Loucy (cell line): ENCODE measurements around the gene BTBD18.

ENCODE experiments used
- EZH2phosphoT487 ChIP-seq: fragments of 200-600 bp; IDR thresholded peaks from 2 replicates; pipeline ENCODE4 v1.6.1; 2018; ENCODE audit warnings: antibody characterized with exemption, mild to moderate bottlenecking, moderate library complexity, borderline replicate concordance
- TF ChIP-seq, protein P1 (sequence below): fragments of 200-600 bp; sonication (generic); conservative IDR thresholded peaks from 2 replicates; pipeline ENCODE4 v1.5.1; 2014; ENCODE audit warnings: mild to moderate bottlenecking, antibody characterized with exemption, low read length

GRCh38 chr11:57773026-57773598 is 21.5 kb upstream of the BTBD18 start:
- TF ChIP-seq, protein P1, sequence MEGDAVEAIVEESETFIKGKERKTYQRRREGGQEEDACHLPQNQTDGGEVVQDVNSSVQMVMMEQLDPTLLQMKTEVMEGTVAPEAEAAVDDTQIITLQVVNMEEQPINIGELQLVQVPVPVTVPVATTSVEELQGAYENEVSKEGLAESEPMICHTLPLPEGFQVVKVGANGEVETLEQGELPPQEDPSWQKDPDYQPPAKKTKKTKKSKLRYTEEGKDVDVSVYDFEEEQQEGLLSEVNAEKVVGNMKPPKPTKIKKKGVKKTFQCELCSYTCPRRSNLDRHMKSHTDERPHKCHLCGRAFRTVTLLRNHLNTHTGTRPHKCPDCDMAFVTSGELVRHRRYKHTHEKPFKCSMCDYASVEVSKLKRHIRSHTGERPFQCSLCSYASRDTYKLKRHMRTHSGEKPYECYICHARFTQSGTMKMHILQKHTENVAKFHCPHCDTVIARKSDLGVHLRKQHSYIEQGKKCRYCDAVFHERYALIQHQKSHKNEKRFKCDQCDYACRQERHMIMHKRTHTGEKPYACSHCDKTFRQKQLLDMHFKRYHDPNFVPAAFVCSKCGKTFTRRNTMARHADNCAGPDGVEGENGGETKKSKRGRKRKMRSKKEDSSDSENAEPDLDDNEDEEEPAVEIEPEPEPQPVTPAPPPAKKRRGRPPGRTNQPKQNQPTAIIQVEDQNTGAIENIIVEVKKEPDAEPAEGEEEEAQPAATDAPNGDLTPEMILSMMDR: no peak
- TF ChIP-seq EZH2phosphoT487: no peak
